Measurements from ENCODE around the gene FBXO38. TPM values are rescaled to one million over a fixed set of nuclear protein-coding genes. Genes with fewer than 3 reads are reported as not detected.

Gene FBXO38
- polyA plus RNA-seq, 3 donors, result 6.8 to 22.1 (median 14.8) TPM

GRCh38 chr5:148452499-148453193 lies 68.9 kb downstream of the FBXO38 start:
- no peak overlapping the region for H3K4me2 ChIP-seq (replicated peaks; ENCODE audit: extremely low read depth, low read length, poor library complexity, severe bottlenecking)
- no peak for DNase-seq
- no peak overlapping the region for H3K27ac ChIP-seq (ENCODE audit: low read depth in 1 of 2, low read length in 2 of 2)
- no peaks in the 10 kb centered on the region for H3K79me2 ChIP-seq (ENCODE audit: insufficient read depth, low read length)
- TF ChIP-seq, protein P1, sequence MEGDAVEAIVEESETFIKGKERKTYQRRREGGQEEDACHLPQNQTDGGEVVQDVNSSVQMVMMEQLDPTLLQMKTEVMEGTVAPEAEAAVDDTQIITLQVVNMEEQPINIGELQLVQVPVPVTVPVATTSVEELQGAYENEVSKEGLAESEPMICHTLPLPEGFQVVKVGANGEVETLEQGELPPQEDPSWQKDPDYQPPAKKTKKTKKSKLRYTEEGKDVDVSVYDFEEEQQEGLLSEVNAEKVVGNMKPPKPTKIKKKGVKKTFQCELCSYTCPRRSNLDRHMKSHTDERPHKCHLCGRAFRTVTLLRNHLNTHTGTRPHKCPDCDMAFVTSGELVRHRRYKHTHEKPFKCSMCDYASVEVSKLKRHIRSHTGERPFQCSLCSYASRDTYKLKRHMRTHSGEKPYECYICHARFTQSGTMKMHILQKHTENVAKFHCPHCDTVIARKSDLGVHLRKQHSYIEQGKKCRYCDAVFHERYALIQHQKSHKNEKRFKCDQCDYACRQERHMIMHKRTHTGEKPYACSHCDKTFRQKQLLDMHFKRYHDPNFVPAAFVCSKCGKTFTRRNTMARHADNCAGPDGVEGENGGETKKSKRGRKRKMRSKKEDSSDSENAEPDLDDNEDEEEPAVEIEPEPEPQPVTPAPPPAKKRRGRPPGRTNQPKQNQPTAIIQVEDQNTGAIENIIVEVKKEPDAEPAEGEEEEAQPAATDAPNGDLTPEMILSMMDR (IDR thresholded peaks at IDR 0.05), result no peak
- H3K4me1 Mint-ChIP-seq, result no peaks in the 10 kb centered on the region
- no peak overlapping the region for H2AFZ ChIP-seq (ENCODE audit: insufficient read depth, low read depth, low read length, poor library complexity, severe bottlenecking)
- no peak overlapping the region for H3K27ac Mint-ChIP-seq
- no peaks in the 10 kb centered on the region for H3K4me1 ChIP-seq (ENCODE audit: control insufficient read depth in 1 of 2, insufficient read depth in 2 of 2, low read length in 2 of 2)
- no peaks in the 10 kb centered on the region for H3K9me3 ChIP-seq (replicated peaks in 1 of 2; ENCODE audit: control insufficient read depth in 1 of 2, insufficient read depth in 1 of 2, low read length in 2 of 2)
- no peaks in the 10 kb centered on the region for H3K27me3 ChIP-seq (ENCODE audit: control insufficient read depth in 2 of 2, insufficient read depth in 2 of 2, low read length in 2 of 2)
- peaks cover 0 to 2% of the 10 kb centered on the region in 2 donors for H3K36me3 Mint-ChIP-seq
- intact Hi-C loops (cut with micrococcal nuclease), result no loop called here
- 100% methylated on average over 4 of the region's 10 CpGs for WGBS (ENCODE audit: insufficient coverage)
- H3K4me3 Mint-ChIP-seq, result no peak overlapping the region
- no peaks in the 10 kb centered on the region for H4K20me1 ChIP-seq (ENCODE audit: insufficient read depth, low read length)
- H3K9me3 Mint-ChIP-seq, result no peaks in the 10 kb centered on the region
- no peak overlapping the region for H3K4me3 ChIP-seq (replicated peaks in 1 of 3; ENCODE audit: low read depth in 2 of 3, low read length in 3 of 3)
- no peaks in the 10 kb centered on the region for H3K36me3 ChIP-seq (replicated peaks in 1 of 2; ENCODE audit: control insufficient read depth in 1 of 2, insufficient read depth in 2 of 2, low read length in 2 of 2)
- H3K9ac ChIP-seq (ENCODE audit: insufficient read depth, low read length, poor library complexity, severe bottlenecking), result no peak overlapping the region
- no peaks in the 10 kb centered on the region for H3K27me3 Mint-ChIP-seq (ENCODE audit: low read depth in 3 of 3)

- H3K27me3 Mint-ChIP-seq (ENCODE audit: low read depth in 3 of 3), result no peaks in the 10 kb centered on the region
- no peaks in the 10 kb centered on the region for H3K36me3 Mint-ChIP-seq
- no peaks in the 10 kb centered on the region for H3K9me3 ChIP-seq (replicated peaks in 1 of 2; ENCODE audit: control insufficient read depth in 1 of 2, insufficient read depth in 1 of 2, low read length in 2 of 2)
- H3K9ac ChIP-seq (ENCODE audit: insufficient read depth, low read length, poor library complexity, severe bottlenecking), result no peak overlapping the region
- H3K4me2 ChIP-seq (replicated peaks; ENCODE audit: extremely low read depth, low read length, poor library complexity, severe bottlenecking), result no peak overlapping the region
- no peaks in the 10 kb centered on the region for H3K4me1 Mint-ChIP-seq
- DNase-seq, result no peak
- no peak overlapping the region for H3K4me3 Mint-ChIP-seq
- H2AFZ ChIP-seq (ENCODE audit: insufficient read depth, low read depth, low read length, poor library complexity, severe bottlenecking), result no peak overlapping the region
- H3K27ac ChIP-seq (ENCODE audit: low read depth in 1 of 2, low read length in 2 of 2), result no peak overlapping the region
- H3K79me2 ChIP-seq (ENCODE audit: insufficient read depth, low read length), result no peaks in the 10 kb centered on the region
- H3K27ac Mint-ChIP-seq, result no peak overlapping the region
- TF ChIP-seq, protein P1 (IDR thresholded peaks at IDR 0.05), result no peak
- H3K36me3 ChIP-seq (replicated peaks in 1 of 2; ENCODE audit: control insufficient read depth in 1 of 2, insufficient read depth in 2 of 2, low read length in 2 of 2), result no peaks in the 10 kb centered on the region
- no peaks in the 10 kb centered on the region for H3K9me3 Mint-ChIP-seq
- intact Hi-C loops (cut with micrococcal nuclease), result no loop called here
- no peaks in the 10 kb centered on the region for H3K27me3 ChIP-seq (ENCODE audit: control insufficient read depth in 2 of 2, insufficient read depth in 2 of 2, low read length in 2 of 2)
- H4K20me1 ChIP-seq (ENCODE audit: insufficient read depth, low read length), result no peaks in the 10 kb centered on the region
- no peak overlapping the region for H3K4me3 ChIP-seq (replicated peaks in 1 of 3; ENCODE audit: low read depth in 2 of 3, low read length in 3 of 3)
- WGBS (ENCODE audit: insufficient coverage), result no CpG with 5 or more reads among the region's 5 CpGs
- no peaks in the 10 kb centered on the region for H3K4me1 ChIP-seq (ENCODE audit: control insufficient read depth in 1 of 2, insufficient read depth in 2 of 2, low read length in 2 of 2)
Observed at GRCh38 chr5:148454576-148454975, 70.8 kb downstream of the FBXO38 start.

Data from CD14-positive monocyte (primary cell).